MM.1S (cell line): Measurements from ENCODE around the gene OR4B1.

Experiments
- EZH2 ChIP-seq: fragments of 300-600 bp; sonication (generic); optimal IDR thresholded peaks from 2 replicates; pipeline ENCODE3; 2017; ENCODE audit warnings: low read depth, mild to moderate bottlenecking, antibody characterized with exemption, low read length, mixed read lengths
- EZH2phosphoT487 ChIP-seq: fragments of 300-600 bp; sonication (generic); IDR thresholded peaks from 2 replicates; pipeline ENCODE4 v1.6.1; 2018; ENCODE audit warnings: antibody characterized with exemption, low read length

- TF ChIP-seq EZH2phosphoT487 (no peak), EZH2 (no peak)
Measured at GRCh38 chr11:48228761-48229160, 12.2 kb downstream of the OR4B1 start.
